Neural cell (in vitro differentiated cells): ENCODE measurements around the gene ZNF524. TPM values are rescaled to one million over a fixed set of nuclear protein-coding genes. Genes with fewer than 3 reads are reported as not detected.
A peak's percentile ranks its signal among the peaks of the same experiment; 100 is the strongest.

Experiments used
- H2AFZ ChIP-seq: fragments of 200-600, 300-800 bp; sonication (generic), shearing (Covaris generic); 2 replicates; pipeline ENCODE4 v1.6.0; 2014; ENCODE audit warnings: low read depth, mild to moderate bottlenecking, antibody characterized with exemption, low read length, moderate library complexity
- H3F3A ChIP-seq: fragments of 200-600 bp; shearing (Covaris generic); 2 replicates; pipeline ENCODE4 v1.6.1; 2016; ENCODE audit warnings: mild to moderate bottlenecking, moderate library complexity, mixed read lengths, antibody characterized with exemption, low read length; ENCODE audit not compliant: insufficient read depth, poor library complexity, severe bottlenecking
- H3K27ac ChIP-seq: fragments of 200-600, 300-800 bp; sonication (generic), shearing (Covaris generic); 2 replicates; pipeline ENCODE4 v1.5.1; 2014; ENCODE audit warnings: mild to moderate bottlenecking, low read length, moderate library complexity
- H3K27me3 ChIP-seq: fragments of 300-800, 200-600 bp; sonication (generic), shearing (Covaris generic); 2 replicates; pipeline ENCODE4 v1.6.0; 2014; ENCODE audit warnings: mild to moderate bottlenecking, low read depth, low read length, moderate library complexity; ENCODE audit not compliant: insufficient read depth
- H3K36me3 ChIP-seq: fragments of 300-800, 200-600 bp; sonication (generic), shearing (Covaris generic); 2 replicates; pipeline ENCODE4 v1.5.1; 2014; ENCODE audit warnings: mild to moderate bottlenecking, antibody characterized with exemption, low read length, moderate library complexity; ENCODE audit not compliant: insufficient read depth
- H3K4me2 ChIP-seq: fragments of 300-800, 200-600 bp; sonication (generic), shearing (Covaris generic); 2 replicates; pipeline ENCODE4 v1.6.0; 2014; ENCODE audit warnings: mild to moderate bottlenecking, low read length
- H3K4me3 ChIP-seq: fragments of 300-800, 200-600 bp; sonication (generic), shearing (Covaris generic); 2 replicates; pipeline ENCODE4 v1.5.1; 2014; ENCODE audit warnings: mild to moderate bottlenecking, low read length, moderate library complexity
- H3K79me2 ChIP-seq: fragments of 200-600 bp; shearing (Covaris generic); replicated peaks from 2 replicates; pipeline ENCODE4 v1.6.0; 2014; ENCODE audit warnings: mild to moderate bottlenecking, low read length, moderate library complexity; ENCODE audit not compliant: insufficient read depth
- H3K9ac ChIP-seq: fragments of 300-800, 200-600 bp; sonication (generic), shearing (Covaris generic); 2 replicates; pipeline ENCODE4 v1.6.1; 2016; ENCODE audit warnings: mild to moderate bottlenecking, low read length, mixed read lengths
- H3K9me2 ChIP-seq: fragments of 200-600 bp; shearing (Covaris generic); 2 replicates; pipeline ENCODE4 v1.6.1; 2016; ENCODE audit warnings: mild to moderate bottlenecking, low read length, mixed read lengths; ENCODE audit not compliant: insufficient read depth
- H3K9me3 ChIP-seq: fragments of 200-600, 300-800 bp; sonication (generic), shearing (Covaris generic); 2 replicates; pipeline ENCODE4 v1.6.1; 2016; ENCODE audit warnings: mild to moderate bottlenecking, mixed run types, low read length, moderate library complexity, mixed read lengths
- H4K20me1 ChIP-seq: fragments of 200-600 bp; shearing (Covaris generic); 2 replicates; pipeline ENCODE4 v1.6.1; 2016; ENCODE audit warnings: mild to moderate bottlenecking, mixed run types; ENCODE audit not compliant: insufficient read depth
- CTCF ChIP-seq: fragments of 450-650 bp; IDR thresholded peaks from 2 replicates; pipeline ENCODE4 v1.5.1; 2014; ENCODE audit warnings: antibody characterized with exemption, mild to moderate bottlenecking, moderate library complexity; ENCODE audit not compliant: poor library complexity, severe bottlenecking
- EP300 ChIP-seq: fragments of 450-650 bp; conservative IDR thresholded peaks from 2 replicates; pipeline ENCODE4 v1.6.1; 2014; ENCODE audit warnings: antibody characterized with exemption, mild to moderate bottlenecking, moderate library complexity; ENCODE audit not compliant: poor library complexity, severe bottlenecking
- EZH2 ChIP-seq: fragments of 200-600, 300-800 bp; shearing (Covaris generic), sonication (generic); IDR thresholded peaks from 2 replicates; pipeline ENCODE4 v1.6.1; 2014; ENCODE audit warnings: antibody characterized with exemption, low read length, borderline replicate concordance, mild to moderate bottlenecking; ENCODE audit not compliant: insufficient read depth, poor library complexity, severe bottlenecking
- MXI1 ChIP-seq: fragments of 450-650 bp; conservative IDR thresholded peaks from 2 replicates; pipeline ENCODE4 v1.6.1; 2014; ENCODE audit warnings: antibody characterized with exemption, mild to moderate bottlenecking; ENCODE audit not compliant: poor library complexity, severe bottlenecking
- POLR2AphosphoS5 ChIP-seq: IDR thresholded peaks from 2 replicates; pipeline ENCODE4 v1.6.1; 2012
- RAD21 ChIP-seq: fragments of 450-650 bp; conservative IDR thresholded peaks from 2 replicates; pipeline ENCODE4 v1.6.1; 2014; ENCODE audit warnings: antibody characterized with exemption, mild to moderate bottlenecking, moderate library complexity
- SMC3 ChIP-seq: fragments of 450-650 bp; conservative IDR thresholded peaks from 2 replicates; pipeline ENCODE4 v1.6.1; 2014; ENCODE audit warnings: antibody characterized with exemption, mild to moderate bottlenecking, moderate library complexity; ENCODE audit not compliant: poor library complexity
- TAF1 ChIP-seq: IDR thresholded peaks from 2 replicates; pipeline ENCODE4 v1.6.1; 2012; ENCODE audit warnings: low read depth
- polyA minus RNA-seq: library from RNA; depleted of rRNA, polyadenylated mRNA; stranded (reverse); fragments of >200 nt; gene quantifications from 2 replicates; pipeline ENCODE4 v1.2.3, GENCODE V29; 2014
- polyA plus RNA-seq: library from polyadenylated mRNA; depleted of rRNA; stranded (reverse); fragments of >200 nt; gene quantifications from 2 replicates; pipeline ENCODE4 v1.2.3, GENCODE V29; 2014
- TF ChIP-seq, protein P1 (sequence below): IDR thresholded peaks from 2 replicates; pipeline ENCODE4 v1.6.1; 2012; ENCODE audit warnings: borderline replicate concordance

Gene ZNF524
- 3.2 and 3.9 TPM in 2 replicates for polyA plus RNA-seq
- polyA minus RNA-seq = 2.9 and 5.1 TPM in 2 replicates

DNA sequence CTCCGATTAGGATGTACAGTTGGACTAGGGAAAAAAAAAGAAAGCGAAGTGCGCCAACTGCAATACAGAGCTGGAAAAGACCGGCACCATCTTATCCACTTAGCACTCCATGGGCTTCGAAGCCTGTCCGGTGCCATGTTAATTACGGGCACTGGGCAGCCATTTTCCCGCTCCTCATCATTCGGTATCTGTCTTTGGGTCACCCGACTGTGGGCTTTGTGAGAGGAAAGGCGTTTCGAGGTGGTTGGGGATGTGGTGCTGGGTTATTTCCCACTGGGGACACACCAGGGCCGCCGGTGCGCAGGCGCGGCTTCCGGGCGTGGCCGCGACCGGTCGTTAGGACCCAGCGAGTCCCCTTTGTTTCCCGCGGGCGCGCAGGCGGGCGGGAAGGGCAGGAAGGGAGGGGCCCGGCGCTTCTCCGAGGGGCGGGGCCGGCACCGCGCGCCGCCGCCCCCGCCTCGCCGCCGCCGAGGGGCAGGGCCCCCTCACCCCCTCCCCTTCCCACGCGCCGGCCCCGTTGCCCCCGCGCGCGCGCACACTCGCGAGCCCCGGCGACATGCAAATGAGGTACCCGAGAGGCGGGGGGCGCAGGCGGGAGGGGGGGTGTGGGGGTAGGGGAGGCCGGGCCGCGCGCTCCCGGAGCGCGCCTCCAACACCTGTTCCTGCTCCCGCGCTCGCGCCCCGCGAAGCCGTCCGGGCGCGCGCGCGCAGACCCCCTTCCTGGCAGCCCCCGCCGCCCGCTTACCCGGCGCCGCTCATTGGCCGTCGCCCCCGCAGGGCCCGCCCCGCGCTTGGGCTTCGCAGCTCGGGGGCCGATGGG lies at the start of gene ZNF524:
ZNF524 (plus strand) TSS at position 447 of the 820 bp plus-strand sequence. CDS start 1,825 bp downstream, outside the sequence.
- Histone ChIP-seq H3F3A (no peaks in the 10 kb centered on the region), H3K9me2 (no peaks in the 10 kb centered on the region), H3K79me2 (peaks cover 5% of the 10 kb centered on the region), H3K9me3 (no peaks in the 10 kb centered on the region), H3K4me2 (peak within 1 kb of the TSS; percentile 80), H3K27ac (peak within 1 kb of the TSS; percentile 99), H3K4me3 (peak within 1 kb of the TSS; percentile 75), H4K20me1 (no peaks in the 10 kb centered on the region), H2AFZ (peak within 1 kb of the TSS; percentile 73), H3K27me3 (no peaks in the 10 kb centered on the region), H3K9ac (peak within 1 kb of the TSS; percentile 91), H3K36me3 (no peaks in the 10 kb centered on the region)
- TF ChIP-seq CTCF (peak; percentile 35), EZH2 (no peak), MXI1 (peak; percentile 1), TAF1 (peak; percentile 87), POLR2AphosphoS5 (peak; percentile 61), SMC3 (no peak), RAD21 (no peak), EP300 (peak; percentile 41)
- TF ChIP-seq, protein P1, sequence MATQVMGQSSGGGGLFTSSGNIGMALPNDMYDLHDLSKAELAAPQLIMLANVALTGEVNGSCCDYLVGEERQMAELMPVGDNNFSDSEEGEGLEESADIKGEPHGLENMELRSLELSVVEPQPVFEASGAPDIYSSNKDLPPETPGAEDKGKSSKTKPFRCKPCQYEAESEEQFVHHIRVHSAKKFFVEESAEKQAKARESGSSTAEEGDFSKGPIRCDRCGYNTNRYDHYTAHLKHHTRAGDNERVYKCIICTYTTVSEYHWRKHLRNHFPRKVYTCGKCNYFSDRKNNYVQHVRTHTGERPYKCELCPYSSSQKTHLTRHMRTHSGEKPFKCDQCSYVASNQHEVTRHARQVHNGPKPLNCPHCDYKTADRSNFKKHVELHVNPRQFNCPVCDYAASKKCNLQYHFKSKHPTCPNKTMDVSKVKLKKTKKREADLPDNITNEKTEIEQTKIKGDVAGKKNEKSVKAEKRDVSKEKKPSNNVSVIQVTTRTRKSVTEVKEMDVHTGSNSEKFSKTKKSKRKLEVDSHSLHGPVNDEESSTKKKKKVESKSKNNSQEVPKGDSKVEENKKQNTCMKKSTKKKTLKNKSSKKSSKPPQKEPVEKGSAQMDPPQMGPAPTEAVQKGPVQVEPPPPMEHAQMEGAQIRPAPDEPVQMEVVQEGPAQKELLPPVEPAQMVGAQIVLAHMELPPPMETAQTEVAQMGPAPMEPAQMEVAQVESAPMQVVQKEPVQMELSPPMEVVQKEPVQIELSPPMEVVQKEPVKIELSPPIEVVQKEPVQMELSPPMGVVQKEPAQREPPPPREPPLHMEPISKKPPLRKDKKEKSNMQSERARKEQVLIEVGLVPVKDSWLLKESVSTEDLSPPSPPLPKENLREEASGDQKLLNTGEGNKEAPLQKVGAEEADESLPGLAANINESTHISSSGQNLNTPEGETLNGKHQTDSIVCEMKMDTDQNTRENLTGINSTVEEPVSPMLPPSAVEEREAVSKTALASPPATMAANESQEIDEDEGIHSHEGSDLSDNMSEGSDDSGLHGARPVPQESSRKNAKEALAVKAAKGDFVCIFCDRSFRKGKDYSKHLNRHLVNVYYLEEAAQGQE = peak; percentile 60

- no peaks in the 10 kb centered on the region for H3K9me3 ChIP-seq
- H3K4me3 ChIP-seq = no peak overlapping the region
- H3F3A ChIP-seq = no peaks in the 10 kb centered on the region
- H3K27ac ChIP-seq = no peak overlapping the region
- TF ChIP-seq EZH2 (no peak), POLR2AphosphoS5 (no peak), EP300 (no peak), SMC3 (no peak), TAF1 (no peak), CTCF (no peak), MXI1 (no peak), RAD21 (no peak)
- TF ChIP-seq, protein P1 = no peak
- H3K36me3 ChIP-seq = no peaks in the 10 kb centered on the region
- no peak overlapping the region for H2AFZ ChIP-seq
- no peak overlapping the region for H3K9ac ChIP-seq
- H3K4me2 ChIP-seq = no peak overlapping the region
- H3K9me2 ChIP-seq = no peaks in the 10 kb centered on the region
- H4K20me1 ChIP-seq = no peaks in the 10 kb centered on the region
- no peaks in the 10 kb centered on the region for H3K79me2 ChIP-seq
- no peaks in the 10 kb centered on the region for H3K27me3 ChIP-seq
These were observed 49.8 kb upstream of the ZNF524 start for GRCh38 chr19:55550321-55550650.
